IMR-90 (cell line): Measurements from ENCODE around the gene ZDHHC11B. TPM values are rescaled to one million over a fixed set of nuclear protein-coding genes. Genes with fewer than 3 reads are reported as not detected.

Source experiments
- ATAC-seq: fragments of 200-7000 bp; cut with Tn5 transposase; 2 replicates; pipeline ENCODE4 v1.9.1; 2020; ENCODE audit warnings: low read depth, mild to moderate bottlenecking, moderate library complexity
- BruUV-seq: library from RNA; stranded (reverse); fragments of 400-500 nt; replicated peaks from 2 replicates; lab custom pipeline; 2021; lab: Mats Ljungman, UMichigan
- CTCF ChIA-PET: fragments of 300-600 bp; formaldehyde crosslinking; extraction: SDS; loops from one replicate; lab custom pipeline; 2021; ENCODE audit warnings: antibody characterized with exemption; lab: Yijun Ruan, JAX
- POLR2A ChIA-PET: fragments of 300-600 bp; sonication (Branson Sonifier 250); formaldehyde crosslinking; loops from one replicate; lab custom pipeline; 2022; ENCODE audit warnings: antibody characterized with exemption; ENCODE audit not compliant: unreplicated experiment; lab: Charles Lee
- DNase-seq: peaks from one replicate; pipeline ENCODE4 v3.0.0; 2013
- H2AFZ ChIP-seq: replicated peaks from 2 replicates; pipeline ENCODE3; 2013; ENCODE audit warnings: low read length, mild to moderate bottlenecking; ENCODE audit not compliant: poor library complexity
- H2AK5ac ChIP-seq: 2 replicates; pipeline ENCODE4 v1.6.1; 2013; ENCODE audit warnings: low read depth, low read length, inconsistent platforms
- H2AK9ac ChIP-seq: replicated peaks from 2 replicates; pipeline ENCODE3; 2013; ENCODE audit warnings: mild to moderate bottlenecking, low read depth, low read length, moderate library complexity; ENCODE audit not compliant: poor library complexity
- H2BK120ac ChIP-seq: 2 replicates; pipeline ENCODE4 v1.6.1; 2013; ENCODE audit warnings: low read depth, low read length, inconsistent platforms
- H2BK15ac ChIP-seq: 3 replicates; pipeline ENCODE4 v1.6.1; 2013; ENCODE audit warnings: low read depth, low read length, inconsistent platforms
- H2BK20ac ChIP-seq: 2 replicates; pipeline ENCODE4 v1.6.1; 2013; ENCODE audit warnings: low read depth, mild to moderate bottlenecking, inconsistent platforms, low read length, moderate library complexity
- H2BK5ac ChIP-seq: 2 replicates; pipeline ENCODE4 v1.6.1; 2013; ENCODE audit warnings: mild to moderate bottlenecking, low read depth, low read length, inconsistent platforms; ENCODE audit not compliant: poor library complexity, severe bottlenecking
- H3K14ac ChIP-seq: replicated peaks from 2 replicates; pipeline ENCODE4 v1.6.1; 2013; ENCODE audit warnings: low read depth, low read length, inconsistent platforms
- H3K18ac ChIP-seq: 2 replicates; pipeline ENCODE4 v1.6.1; 2013; ENCODE audit warnings: low read depth, low read length, control low read depth
- H3K23ac ChIP-seq: 2 replicates; pipeline ENCODE4 v1.6.1; 2013; ENCODE audit warnings: low read depth, low read length, inconsistent platforms
- H3K27ac ChIP-seq: 2 replicates; pipeline ENCODE4 v1.5.1; 2013; ENCODE audit warnings: mild to moderate bottlenecking, control low read depth, low read length; ENCODE audit not compliant: insufficient read depth
- H3K27me3 ChIP-seq: 2 replicates; pipeline ENCODE4 v1.6.1; 2013; ENCODE audit warnings: low read length; ENCODE audit not compliant: control insufficient read depth, insufficient read depth
- H3K36me3 ChIP-seq: 2 replicates; pipeline ENCODE4 v1.6.1; 2013; ENCODE audit warnings: low read length, mixed read lengths; ENCODE audit not compliant: control insufficient read depth, insufficient read depth
- H3K4ac ChIP-seq: 2 replicates; pipeline ENCODE4 v1.6.1; 2013; ENCODE audit warnings: low read depth, low read length, inconsistent platforms
- H3K4me1 ChIP-seq: 2 replicates; pipeline ENCODE4 v1.6.1; 2013; ENCODE audit warnings: low read length, mixed read lengths; ENCODE audit not compliant: control insufficient read depth, insufficient read depth
- H3K4me2 ChIP-seq: 2 replicates; pipeline ENCODE4 v1.6.1; 2013; ENCODE audit warnings: low read depth, mild to moderate bottlenecking, control low read depth, low read length, moderate library complexity
- H3K4me3 ChIP-seq: 2 replicates; pipeline ENCODE4 v1.5.1; 2013; ENCODE audit warnings: low read depth, mild to moderate bottlenecking, control low read depth, low read length, moderate library complexity; ENCODE audit not compliant: insufficient read depth
- H3K56ac ChIP-seq: 2 replicates; pipeline ENCODE4 v1.6.1; 2013; ENCODE audit warnings: low read length, inconsistent platforms; ENCODE audit not compliant: insufficient read depth; ENCODE audit errors: extremely low read depth
- H3K79me1 ChIP-seq, 2 experiments: 2 replicates each; pipeline ENCODE4 v1.6.1; 2013; ENCODE audit warnings: low read length in 2 of 2, inconsistent platforms in 1 of 2, low read depth in 1 of 2
- H3K9ac ChIP-seq: 2 replicates; pipeline ENCODE4 v1.6.1; 2013; ENCODE audit warnings: low read depth, low read length, control low read depth
- H3K9me1 ChIP-seq: 2 replicates; pipeline ENCODE4 v1.6.1; 2013; ENCODE audit warnings: low read length, inconsistent platforms; ENCODE audit not compliant: insufficient read depth
- H3K9me3 ChIP-seq: 2 replicates; pipeline ENCODE4 v1.6.1; 2013; ENCODE audit warnings: low read length; ENCODE audit not compliant: control insufficient read depth, insufficient read depth
- H4K20me1 ChIP-seq: 2 replicates; pipeline ENCODE4 v1.6.1; 2013; ENCODE audit warnings: low read length, inconsistent platforms; ENCODE audit not compliant: insufficient read depth
- H4K5ac ChIP-seq: 2 replicates; pipeline ENCODE4 v1.6.1; 2013; ENCODE audit warnings: mild to moderate bottlenecking, low read depth, low read length, control low read depth
- H4K8ac ChIP-seq, 2 experiments: 2 replicates each; pipeline ENCODE4 v1.6.1; 2013; ENCODE audit warnings: low read depth in 2 of 2, low read length in 2 of 2, control low read depth in 1 of 2, inconsistent platforms in 1 of 2
- H4K91ac ChIP-seq: 2 replicates; pipeline ENCODE4 v1.6.1; 2013; ENCODE audit warnings: low read depth, low read length, inconsistent platforms; ENCODE audit not compliant: insufficient read depth
- BHLHE40 ChIP-seq: fragments of 150-350 bp; IDR thresholded peaks from 2 replicates; pipeline ENCODE4 v1.6.1; 2016; ENCODE audit warnings: mild to moderate bottlenecking, low read depth, low read length
- CEBPB ChIP-seq: IDR thresholded peaks from 2 replicates; pipeline ENCODE4 v1.6.1; 2012; ENCODE audit warnings: low read depth, low read length, improper control_type of control experiment
- CHD1 ChIP-seq: IDR thresholded peaks from 2 replicates; pipeline ENCODE4 v1.6.1; 2012; ENCODE audit warnings: low read depth, low read length, improper control_type of control experiment
- FOS ChIP-seq: fragments of 150-350 bp; IDR thresholded peaks from 2 replicates; pipeline ENCODE4 v1.6.1; 2016; ENCODE audit warnings: low read depth, low read length
- MAFK ChIP-seq: IDR thresholded peaks from 2 replicates; pipeline ENCODE4 v1.6.1; 2012; ENCODE audit warnings: low read depth, low read length, improper control_type of control experiment
- MAZ ChIP-seq: IDR thresholded peaks from 2 replicates; pipeline ENCODE4 v1.6.1; 2012; ENCODE audit warnings: low read depth, mild to moderate bottlenecking, low read length, improper control_type of control experiment, moderate library complexity, borderline replicate concordance
- MXI1 ChIP-seq: IDR thresholded peaks from 2 replicates; pipeline ENCODE4 v1.6.1; 2012; ENCODE audit warnings: low read depth, mild to moderate bottlenecking, low read length, moderate library complexity, borderline replicate concordance
- NFE2L2 ChIP-seq: fragments of 150-350 bp; IDR thresholded peaks from 2 replicates; pipeline ENCODE4 v1.6.1; 2016; ENCODE audit warnings: low read depth, mild to moderate bottlenecking, low read length
- POLR2A ChIP-seq: IDR thresholded peaks from 2 replicates; pipeline ENCODE4 v1.6.1; 2012; ENCODE audit warnings: mild to moderate bottlenecking, low read depth, low read length
- RAD21 ChIP-seq: IDR thresholded peaks from 2 replicates; pipeline ENCODE4 v1.6.1; 2012; ENCODE audit warnings: low read length, improper control_type of control experiment
- RCOR1 ChIP-seq: IDR thresholded peaks from 2 replicates; pipeline ENCODE4 v1.6.1; 2012; ENCODE audit warnings: mild to moderate bottlenecking, low read length, improper control_type of control experiment; ENCODE audit not compliant: insufficient replicate concordance
- RFX5 ChIP-seq: IDR thresholded peaks from 2 replicates; pipeline ENCODE4 v1.8.0; 2012; ENCODE audit warnings: low read depth, mild to moderate bottlenecking, low read length, moderate library complexity
- SMC3 ChIP-seq: fragments of 150-350 bp; IDR thresholded peaks from 2 replicates; pipeline ENCODE4 v1.6.1; 2016; ENCODE audit warnings: low read depth, mild to moderate bottlenecking, antibody characterized with exemption, low read length, moderate library complexity
- WGBS, 2 experiments: methylation state at CpG; one replicate each; pipeline versions ENCODE4 v1.1.5 to v1.1.7; 2013; ENCODE audit warnings: missing lambda C conversion rate in 2 of 2; ENCODE audit not compliant: insufficient read length in 1 of 2; ENCODE audit errors: extremely low coverage in 2 of 2; 5-methylcytosine and 5-hydroxymethylcytosine counted together
- dilution Hi-C: fragments of 300-500 bp; cut with HindIII; formaldehyde crosslinking; loops from one replicate; pipeline ENCODE4 v1.14.3; 2018; ENCODE audit warnings: low sequenced_read_pairs; ENCODE audit not compliant: unreplicated experiment
- in situ Hi-C: fragments of 300-500 bp; cut with MboI; formaldehyde crosslinking; loops from 3 replicates; pipeline ENCODE4 v1.14.3; 2019; ENCODE audit warnings: low sequenced_read_pairs, inconsistent platforms, mixed read lengths
- intact Hi-C: fragments of 100-400 bp; cut with micrococcal nuclease; formaldehyde crosslinking; loops from 2 replicates; pipeline ENCODE4 v1.10.0; 2022
- polyA plus RNA-seq, 3 experiments: library from polyadenylated mRNA; depleted of rRNA; stranded (reverse); fragments of >200 nt; gene quantifications; 2 replicates each; pipeline ENCODE4 v1.2.3, GENCODE V29; 2012; ENCODE audit warnings: low replicate concordance in 1 of 3
- total RNA-seq: library from RNA; depleted of rRNA; stranded (reverse); fragments of >200 nt; gene quantifications from 2 replicates; pipeline ENCODE4 v1.2.3, GENCODE V29; 2012
- TF ChIP-seq, protein P1 (sequence below): fragments of 150-350 bp; IDR thresholded peaks from 2 replicates; pipeline ENCODE4 v1.6.1; 2017; ENCODE audit warnings: mild to moderate bottlenecking, antibody characterized with exemption, low read length, low read depth
- TF ChIP-seq, protein P2 (sequence below): conservative IDR thresholded peaks from 2 replicates; pipeline ENCODE4 v1.5.1; 2012; ENCODE audit warnings: mild to moderate bottlenecking, low read depth, low read length, improper control_type of control experiment
- TF ChIP-seq, protein P3 (sequence below): fragments of 150-350 bp; IDR thresholded peaks from 2 replicates; pipeline ENCODE4 v1.6.1; 2016; ENCODE audit warnings: low read depth, mild to moderate bottlenecking, low read length, moderate library complexity, borderline replicate concordance

Gene ZDHHC11B
- total and polyA plus RNA-seq, 2 of the 4 experiments (the other 2 are of a cell fraction) = 0.12 TPM; not detected in 1

DNA sequence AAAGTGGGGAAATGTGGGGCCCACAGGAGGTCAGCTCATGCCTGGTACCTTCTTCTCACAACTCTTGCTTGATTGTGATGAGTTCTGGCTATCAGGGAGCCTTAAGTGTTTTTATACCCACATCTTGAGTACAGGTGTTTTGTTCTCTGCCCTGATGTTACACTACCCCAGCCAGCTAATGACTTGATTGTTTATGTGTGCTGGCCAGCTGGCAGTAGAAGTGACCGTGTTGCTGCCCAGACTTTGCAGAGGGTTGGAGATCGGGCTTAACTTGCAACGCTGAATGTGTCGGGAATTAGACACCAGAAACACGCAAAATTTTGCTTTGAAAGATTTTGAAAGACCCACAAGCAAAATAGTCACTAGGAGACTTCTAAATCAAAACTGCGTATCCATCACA, 16.9 kb upstream of the ZDHHC11B start:
- Histone ChIP-seq H3K9me1 (no peaks in the 10 kb centered on the region), H3K27me3 (peaks cover 3% of the 10 kb centered on the region; the same call in 1 of the 2 replicates)
- POLR2A ChIA-PET = no interaction called here

More for the DNA sequence above, 16.9 kb upstream of the ZDHHC11B start:
- Histone ChIP-seq H3K4me1 (no peaks in the 10 kb centered on the region), H3K4ac (no peak overlapping the region), H3K4me3 (no peak overlapping the region), H2BK5ac (no peak overlapping the region), H2AK9ac (no peak overlapping the region), H3K79me1 (no peaks in the 10 kb centered on the region), H3K4me2 (no peak overlapping the region; the same call in 1 of the 2 replicates), H3K18ac (no peak overlapping the region), H2BK120ac (no peak overlapping the region), H3K27ac (no peak overlapping the region), H3K23ac (no peak overlapping the region), H4K5ac (no peak overlapping the region), H2BK15ac (no peak overlapping the region), H4K8ac (no peak overlapping the region), H2BK20ac (no peak overlapping the region), H2AK5ac (no peak overlapping the region), H4K91ac (no peak overlapping the region), H2AFZ (no peak overlapping the region), H4K20me1 (no peaks in the 10 kb centered on the region), H3K36me3 (no peaks in the 10 kb centered on the region), H3K9ac (no peak overlapping the region), H3K14ac (no peak overlapping the region), H3K56ac (no peak overlapping the region), H3K9me3 (no peaks in the 10 kb centered on the region)
- in situ Hi-C loops (no loop called here), intact Hi-C loops (no loop called here), dilution Hi-C loops (no loop called here)
- DNase-seq = no peak
- CTCF ChIA-PET = no interaction called here
- WGBS, 2 experiments = no CpG with 5 or more reads among the region's 6 CpGs
- TF ChIP-seq MAZ = no peak
- TF ChIP-seq FOS = no peak
- no peak for TF ChIP-seq NFE2L2
- TF ChIP-seq, protein P1, sequence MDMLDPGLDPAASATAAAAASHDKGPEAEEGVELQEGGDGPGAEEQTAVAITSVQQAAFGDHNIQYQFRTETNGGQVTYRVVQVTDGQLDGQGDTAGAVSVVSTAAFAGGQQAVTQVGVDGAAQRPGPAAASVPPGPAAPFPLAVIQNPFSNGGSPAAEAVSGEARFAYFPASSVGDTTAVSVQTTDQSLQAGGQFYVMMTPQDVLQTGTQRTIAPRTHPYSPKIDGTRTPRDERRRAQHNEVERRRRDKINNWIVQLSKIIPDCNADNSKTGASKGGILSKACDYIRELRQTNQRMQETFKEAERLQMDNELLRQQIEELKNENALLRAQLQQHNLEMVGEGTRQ = no peak
- TF ChIP-seq, protein P2, sequence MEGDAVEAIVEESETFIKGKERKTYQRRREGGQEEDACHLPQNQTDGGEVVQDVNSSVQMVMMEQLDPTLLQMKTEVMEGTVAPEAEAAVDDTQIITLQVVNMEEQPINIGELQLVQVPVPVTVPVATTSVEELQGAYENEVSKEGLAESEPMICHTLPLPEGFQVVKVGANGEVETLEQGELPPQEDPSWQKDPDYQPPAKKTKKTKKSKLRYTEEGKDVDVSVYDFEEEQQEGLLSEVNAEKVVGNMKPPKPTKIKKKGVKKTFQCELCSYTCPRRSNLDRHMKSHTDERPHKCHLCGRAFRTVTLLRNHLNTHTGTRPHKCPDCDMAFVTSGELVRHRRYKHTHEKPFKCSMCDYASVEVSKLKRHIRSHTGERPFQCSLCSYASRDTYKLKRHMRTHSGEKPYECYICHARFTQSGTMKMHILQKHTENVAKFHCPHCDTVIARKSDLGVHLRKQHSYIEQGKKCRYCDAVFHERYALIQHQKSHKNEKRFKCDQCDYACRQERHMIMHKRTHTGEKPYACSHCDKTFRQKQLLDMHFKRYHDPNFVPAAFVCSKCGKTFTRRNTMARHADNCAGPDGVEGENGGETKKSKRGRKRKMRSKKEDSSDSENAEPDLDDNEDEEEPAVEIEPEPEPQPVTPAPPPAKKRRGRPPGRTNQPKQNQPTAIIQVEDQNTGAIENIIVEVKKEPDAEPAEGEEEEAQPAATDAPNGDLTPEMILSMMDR = no peak
- no peak for TF ChIP-seq MAFK
- no peak for TF ChIP-seq RAD21
- no peak for TF ChIP-seq CHD1
- no peak for TF ChIP-seq RFX5
- no peak for TF ChIP-seq BHLHE40
- TF ChIP-seq, protein P3, sequence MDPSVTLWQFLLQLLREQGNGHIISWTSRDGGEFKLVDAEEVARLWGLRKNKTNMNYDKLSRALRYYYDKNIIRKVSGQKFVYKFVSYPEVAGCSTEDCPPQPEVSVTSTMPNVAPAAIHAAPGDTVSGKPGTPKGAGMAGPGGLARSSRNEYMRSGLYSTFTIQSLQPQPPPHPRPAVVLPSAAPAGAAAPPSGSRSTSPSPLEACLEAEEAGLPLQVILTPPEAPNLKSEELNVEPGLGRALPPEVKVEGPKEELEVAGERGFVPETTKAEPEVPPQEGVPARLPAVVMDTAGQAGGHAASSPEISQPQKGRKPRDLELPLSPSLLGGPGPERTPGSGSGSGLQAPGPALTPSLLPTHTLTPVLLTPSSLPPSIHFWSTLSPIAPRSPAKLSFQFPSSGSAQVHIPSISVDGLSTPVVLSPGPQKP = no peak
- TF ChIP-seq POLR2A = no peak
- no peak for TF ChIP-seq MXI1
- no peak for TF ChIP-seq RCOR1
- TF ChIP-seq CEBPB = no peak
- no peak for TF ChIP-seq SMC3
- ATAC-seq = no peak
- BruUV-seq = no TSS peak
